IMR-90 (cell line): Measurements from ENCODE around the gene FAM43B. TPM values are rescaled to one million over a fixed set of nuclear protein-coding genes. Genes with fewer than 3 reads are reported as not detected.

ENCODE experiments used
- ATAC-seq: fragments of 200-7000 bp; cut with Tn5 transposase; 2 replicates; pipeline ENCODE4 v1.9.1; 2020; ENCODE audit warnings: low read depth, mild to moderate bottlenecking, moderate library complexity
- BruUV-seq: library from RNA; stranded (reverse); fragments of 400-500 nt; replicated peaks from 2 replicates; lab custom pipeline; 2021; lab: Mats Ljungman, UMichigan
- CTCF ChIA-PET: fragments of 300-600 bp; formaldehyde crosslinking; extraction: SDS; loops from one replicate; lab custom pipeline; 2021; ENCODE audit warnings: antibody characterized with exemption; lab: Yijun Ruan, JAX
- POLR2A ChIA-PET: fragments of 300-600 bp; sonication (Branson Sonifier 250); formaldehyde crosslinking; loops from one replicate; lab custom pipeline; 2022; ENCODE audit warnings: antibody characterized with exemption; ENCODE audit not compliant: unreplicated experiment; lab: Charles Lee
- DNase-seq: peaks from one replicate; pipeline ENCODE4 v3.0.0; 2013
- H2AFZ ChIP-seq: replicated peaks from 2 replicates; pipeline ENCODE3; 2013; ENCODE audit warnings: low read length, mild to moderate bottlenecking; ENCODE audit not compliant: poor library complexity
- H2AK5ac ChIP-seq: 2 replicates; pipeline ENCODE4 v1.6.1; 2013; ENCODE audit warnings: low read depth, low read length, inconsistent platforms
- H2AK9ac ChIP-seq: replicated peaks from 2 replicates; pipeline ENCODE3; 2013; ENCODE audit warnings: mild to moderate bottlenecking, low read depth, low read length, moderate library complexity; ENCODE audit not compliant: poor library complexity
- H2BK120ac ChIP-seq: 2 replicates; pipeline ENCODE4 v1.6.1; 2013; ENCODE audit warnings: low read depth, low read length, inconsistent platforms
- H2BK15ac ChIP-seq: 3 replicates; pipeline ENCODE4 v1.6.1; 2013; ENCODE audit warnings: low read depth, low read length, inconsistent platforms
- H2BK20ac ChIP-seq: 2 replicates; pipeline ENCODE4 v1.6.1; 2013; ENCODE audit warnings: low read depth, mild to moderate bottlenecking, inconsistent platforms, low read length, moderate library complexity
- H2BK5ac ChIP-seq: 2 replicates; pipeline ENCODE4 v1.6.1; 2013; ENCODE audit warnings: mild to moderate bottlenecking, low read depth, low read length, inconsistent platforms; ENCODE audit not compliant: poor library complexity, severe bottlenecking
- H3K14ac ChIP-seq: replicated peaks from 2 replicates; pipeline ENCODE4 v1.6.1; 2013; ENCODE audit warnings: low read depth, low read length, inconsistent platforms
- H3K18ac ChIP-seq: 2 replicates; pipeline ENCODE4 v1.6.1; 2013; ENCODE audit warnings: low read depth, low read length, control low read depth
- H3K23ac ChIP-seq: 2 replicates; pipeline ENCODE4 v1.6.1; 2013; ENCODE audit warnings: low read depth, low read length, inconsistent platforms
- H3K27ac ChIP-seq: 2 replicates; pipeline ENCODE4 v1.5.1; 2013; ENCODE audit warnings: mild to moderate bottlenecking, control low read depth, low read length; ENCODE audit not compliant: insufficient read depth
- H3K27me3 ChIP-seq: 2 replicates; pipeline ENCODE4 v1.6.1; 2013; ENCODE audit warnings: low read length; ENCODE audit not compliant: control insufficient read depth, insufficient read depth
- H3K36me3 ChIP-seq: 2 replicates; pipeline ENCODE4 v1.6.1; 2013; ENCODE audit warnings: low read length, mixed read lengths; ENCODE audit not compliant: control insufficient read depth, insufficient read depth
- H3K4ac ChIP-seq: 2 replicates; pipeline ENCODE4 v1.6.1; 2013; ENCODE audit warnings: low read depth, low read length, inconsistent platforms
- H3K4me1 ChIP-seq: 2 replicates; pipeline ENCODE4 v1.6.1; 2013; ENCODE audit warnings: low read length, mixed read lengths; ENCODE audit not compliant: control insufficient read depth, insufficient read depth
- H3K4me2 ChIP-seq: 2 replicates; pipeline ENCODE4 v1.6.1; 2013; ENCODE audit warnings: low read depth, mild to moderate bottlenecking, control low read depth, low read length, moderate library complexity
- H3K4me3 ChIP-seq: 2 replicates; pipeline ENCODE4 v1.5.1; 2013; ENCODE audit warnings: low read depth, mild to moderate bottlenecking, control low read depth, low read length, moderate library complexity; ENCODE audit not compliant: insufficient read depth
- H3K56ac ChIP-seq: 2 replicates; pipeline ENCODE4 v1.6.1; 2013; ENCODE audit warnings: low read length, inconsistent platforms; ENCODE audit not compliant: insufficient read depth; ENCODE audit errors: extremely low read depth
- H3K79me1 ChIP-seq, 2 experiments: 2 replicates each; pipeline ENCODE4 v1.6.1; 2013; ENCODE audit warnings: low read length in 2 of 2, inconsistent platforms in 1 of 2, low read depth in 1 of 2
- H3K9ac ChIP-seq: 2 replicates; pipeline ENCODE4 v1.6.1; 2013; ENCODE audit warnings: low read depth, low read length, control low read depth
- H3K9me1 ChIP-seq: 2 replicates; pipeline ENCODE4 v1.6.1; 2013; ENCODE audit warnings: low read length, inconsistent platforms; ENCODE audit not compliant: insufficient read depth
- H3K9me3 ChIP-seq: 2 replicates; pipeline ENCODE4 v1.6.1; 2013; ENCODE audit warnings: low read length; ENCODE audit not compliant: control insufficient read depth, insufficient read depth
- H4K20me1 ChIP-seq: 2 replicates; pipeline ENCODE4 v1.6.1; 2013; ENCODE audit warnings: low read length, inconsistent platforms; ENCODE audit not compliant: insufficient read depth
- H4K5ac ChIP-seq: 2 replicates; pipeline ENCODE4 v1.6.1; 2013; ENCODE audit warnings: mild to moderate bottlenecking, low read depth, low read length, control low read depth
- H4K8ac ChIP-seq, 2 experiments: 2 replicates each; pipeline ENCODE4 v1.6.1; 2013; ENCODE audit warnings: low read depth in 2 of 2, low read length in 2 of 2, control low read depth in 1 of 2, inconsistent platforms in 1 of 2
- H4K91ac ChIP-seq: 2 replicates; pipeline ENCODE4 v1.6.1; 2013; ENCODE audit warnings: low read depth, low read length, inconsistent platforms; ENCODE audit not compliant: insufficient read depth
- CEBPB ChIP-seq: IDR thresholded peaks from 2 replicates; pipeline ENCODE4 v1.6.1; 2012; ENCODE audit warnings: low read depth, low read length, improper control_type of control experiment
- FOS ChIP-seq: fragments of 150-350 bp; IDR thresholded peaks from 2 replicates; pipeline ENCODE4 v1.6.1; 2016; ENCODE audit warnings: low read depth, low read length
- NFE2L2 ChIP-seq: fragments of 150-350 bp; IDR thresholded peaks from 2 replicates; pipeline ENCODE4 v1.6.1; 2016; ENCODE audit warnings: low read depth, mild to moderate bottlenecking, low read length
- WGBS, 2 experiments: methylation state at CpG; one replicate each; pipeline versions ENCODE4 v1.1.5 to v1.1.7; 2013; ENCODE audit warnings: missing lambda C conversion rate in 2 of 2; ENCODE audit not compliant: insufficient read length in 1 of 2; ENCODE audit errors: extremely low coverage in 2 of 2; 5-methylcytosine and 5-hydroxymethylcytosine counted together
- dilution Hi-C: fragments of 300-500 bp; cut with HindIII; formaldehyde crosslinking; loops from one replicate; pipeline ENCODE4 v1.14.3; 2018; ENCODE audit warnings: low sequenced_read_pairs; ENCODE audit not compliant: unreplicated experiment
- in situ Hi-C: fragments of 300-500 bp; cut with MboI; formaldehyde crosslinking; loops from 3 replicates; pipeline ENCODE4 v1.14.3; 2019; ENCODE audit warnings: low sequenced_read_pairs, inconsistent platforms, mixed read lengths
- intact Hi-C: fragments of 100-400 bp; cut with micrococcal nuclease; formaldehyde crosslinking; loops from 2 replicates; pipeline ENCODE4 v1.10.0; 2022
- polyA plus RNA-seq, 3 experiments: library from polyadenylated mRNA; depleted of rRNA; stranded (reverse); fragments of >200 nt; gene quantifications; 2 replicates each; pipeline ENCODE4 v1.2.3, GENCODE V29; 2012; ENCODE audit warnings: low replicate concordance in 1 of 3
- total RNA-seq: library from RNA; depleted of rRNA; stranded (reverse); fragments of >200 nt; gene quantifications from 2 replicates; pipeline ENCODE4 v1.2.3, GENCODE V29; 2012

FAM43B gene
- total and polyA plus RNA-seq, 2 of the 4 experiments (the other 2 are of a cell fraction): 0.05 TPM; not detected in 1

GRCh38 chr1:20560966-20561365, 8.6 kb downstream of the FAM43B start:
- Histone ChIP-seq H3K4me2 (no peak overlapping the region), H2AFZ (no peak overlapping the region), H4K8ac (no peak overlapping the region), H2BK15ac (no peak overlapping the region), H4K20me1 (no peaks in the 10 kb centered on the region), H3K4me3 (no peak overlapping the region), H2BK5ac (no peak overlapping the region), H2AK9ac (no peak overlapping the region), H4K5ac (no peak overlapping the region), H3K4me1 (no peaks in the 10 kb centered on the region), H2AK5ac (no peak overlapping the region), H3K4ac (no peak overlapping the region), H3K14ac (no peak overlapping the region), H3K27me3 (peaks cover 58% of the 10 kb centered on the region), H3K36me3 (no peaks in the 10 kb centered on the region), H3K9ac (no peak overlapping the region), H4K91ac (no peak overlapping the region), H3K9me3 (no peaks in the 10 kb centered on the region), H3K79me1 (no peaks in the 10 kb centered on the region), H3K18ac (no peak overlapping the region), H2BK120ac (no peak overlapping the region), H3K27ac (no peak overlapping the region), H3K9me1 (no peaks in the 10 kb centered on the region), H3K56ac (no peak overlapping the region), H3K23ac (no peak overlapping the region), H2BK20ac (no peak overlapping the region)
- dilution Hi-C loops: no loop called here
- ATAC-seq: no peak
- no CpG with 5 or more reads among the region's 1 CpG for WGBS, 2 experiments
- no peak for DNase-seq
- no TSS peak for BruUV-seq
- TF ChIP-seq CEBPB: no peak
- no peak for TF ChIP-seq FOS
- no peak for TF ChIP-seq NFE2L2
- intact Hi-C loops: loop anchor here (5.0 kb wide), 1 partner anchor 34 kb away; no protein-coding TSS in a partner anchor
- CTCF ChIA-PET: no interaction called here
- in situ Hi-C loops: loop anchor here (5.0 kb wide), 1 partner anchor 34 kb away; no protein-coding TSS in a partner anchor
- POLR2A ChIA-PET: no interaction called here
